ENCODE data around the gene PLA2G4A. TPM values are rescaled to one million over a fixed set of nuclear protein-coding genes. Genes with fewer than 3 reads are reported as not detected.

Gene PLA2G4A
- polyA plus RNA-seq, 1 of the 3 experiments (the other 2 are of a cell fraction), result 0.26 TPM

DNA sequence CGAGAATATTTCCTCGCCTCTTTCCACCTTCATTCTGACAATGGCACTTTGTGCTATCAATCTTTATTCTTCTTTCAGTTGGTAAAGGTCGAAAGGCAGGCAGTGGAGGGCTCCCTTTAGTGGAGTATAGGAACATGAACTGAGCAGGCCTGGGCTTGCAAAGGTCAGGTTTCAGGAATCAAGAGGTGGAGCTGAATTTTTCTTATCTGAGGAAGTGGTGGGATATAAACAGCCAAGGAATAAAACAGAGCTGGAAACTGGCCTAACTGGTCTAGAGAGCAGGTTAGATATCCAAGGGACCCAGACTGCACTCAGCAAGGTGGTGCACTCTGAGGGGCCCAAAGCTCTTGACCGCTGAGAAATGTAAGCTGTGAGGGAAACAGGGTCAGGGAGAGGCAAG lies 99.1 kb downstream of the PLA2G4A start (continued):
- TF ChIP-seq REST (IDR thresholded peaks at IDR 0.05; ENCODE audit: low read depth, low read length), result no peak
- no peak for TF ChIP-seq MEF2A (IDR thresholded peaks at IDR 0.05; ENCODE audit: borderline replicate concordance, low read depth)
- no peak for TF ChIP-seq RFX5 (IDR thresholded peaks at IDR 0.05; ENCODE audit: low read length)
- TF ChIP-seq, protein P1, sequence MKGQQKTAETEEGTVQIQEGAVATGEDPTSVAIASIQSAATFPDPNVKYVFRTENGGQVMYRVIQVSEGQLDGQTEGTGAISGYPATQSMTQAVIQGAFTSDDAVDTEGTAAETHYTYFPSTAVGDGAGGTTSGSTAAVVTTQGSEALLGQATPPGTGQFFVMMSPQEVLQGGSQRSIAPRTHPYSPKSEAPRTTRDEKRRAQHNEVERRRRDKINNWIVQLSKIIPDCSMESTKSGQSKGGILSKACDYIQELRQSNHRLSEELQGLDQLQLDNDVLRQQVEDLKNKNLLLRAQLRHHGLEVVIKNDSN (IDR thresholded peaks at IDR 0.05; ENCODE audit: borderline replicate concordance, low read depth), result no peak
- no peak for TF ChIP-seq NFIC (IDR thresholded peaks at IDR 0.05; ENCODE audit: borderline replicate concordance)
- TF ChIP-seq CHD2 (IDR thresholded peaks at IDR 0.05; ENCODE audit: low read length, partially characterized antibody), result no peak
- no peak for TF ChIP-seq FOXJ3 (CRISPR knock-in tag; IDR thresholded peaks at IDR 0.05)
- TF ChIP-seq JUND (IDR thresholded peaks at IDR 0.05), result no peak

- 59% methylated on average over 2 of the region's 2 CpGs for WGBS (ENCODE audit: low lambda C conversion rate)
- no peak for DNase-seq
- CTCF ChIA-PET, result no interaction called here
These were observed 101.5 kb downstream of the PLA2G4A start for GRCh38 chr1:186930238-186930637.

More at GRCh38 chr1:186930238-186930637, 101.5 kb downstream of the PLA2G4A start:
- Histone ChIP-seq H3K27ac (ENCODE audit: low read depth in 2 of 2, low read length in 1 of 2) (no peak overlapping the region), H3K9me3 (no peaks in the 10 kb centered on the region), H3K9me2 (no peaks in the 10 kb centered on the region), H3K4me3 (ENCODE audit: low read depth in 2 of 2, low read length in 1 of 2) (no peak overlapping the region), H3F3A (replicated peaks; ENCODE audit: insufficient read depth) (no peaks in the 10 kb centered on the region), H3K9ac (no peak overlapping the region), H3K27me3 (ENCODE audit: insufficient read depth) (no peaks in the 10 kb centered on the region), H3K4me2 (no peak overlapping the region), H3K4me1 (ENCODE audit: control insufficient read depth in 1 of 2, insufficient read depth in 2 of 2, low read depth in 1 of 2, low read length in 1 of 2) (no peaks in the 10 kb centered on the region), H3K36me3 (replicated peaks in 1 of 2; ENCODE audit: control insufficient read depth in 1 of 2, insufficient read depth in 2 of 2, low read length in 1 of 2) (no peaks in the 10 kb centered on the region), H4K20me1 (ENCODE audit: insufficient read depth) (no peaks in the 10 kb centered on the region), H3K79me2 (ENCODE audit: insufficient read depth) (no peaks in the 10 kb centered on the region), H2AFZ (ENCODE audit: low read depth) (no peak overlapping the region; the same call in 1 of the 2 replicates)
- no peak for TF ChIP-seq IRF3 (IDR thresholded peaks at IDR 0.05; ENCODE audit: low read depth, low read length)
- TF ChIP-seq JUND (IDR thresholded peaks at IDR 0.05), result no peak
- TF ChIP-seq REST (IDR thresholded peaks at IDR 0.05; ENCODE audit: low read depth, low read length), result no peak
- TF ChIP-seq, protein P1 (IDR thresholded peaks at IDR 0.05; ENCODE audit: borderline replicate concordance, low read depth), result no peak
- no peak for TF ChIP-seq POLR2AphosphoS5 (IDR thresholded peaks at IDR 0.05; ENCODE audit: low read depth, low read length)
- TF ChIP-seq MEF2A (IDR thresholded peaks at IDR 0.05; ENCODE audit: borderline replicate concordance, low read depth), result no peak
- TF ChIP-seq FOXM1 (IDR thresholded peaks at IDR 0.05; ENCODE audit: low read depth), result no peak
- no peak for TF ChIP-seq NRF1 (IDR thresholded peaks at IDR 0.05; ENCODE audit: low read depth, low read length)
- POLR2A ChIA-PET, result no interaction called here
